Left lobe of liver (tissue), 2 donors: ENCODE results near the gene SH3TC1. TPM values are rescaled to one million over a fixed set of nuclear protein-coding genes. Genes with fewer than 3 reads are reported as not detected.

Experiments used
- ATAC-seq: fragments of 200-7000 bp; cut with Tn5 transposase; one replicate; pipeline ENCODE4 v1.9.1; 2020; ENCODE audit warnings: mild to moderate bottlenecking, moderate library complexity
- DNase-seq: peaks from one replicate; pipeline ENCODE4 v3.0.0-alpha.2; 2020; ENCODE audit warnings: low spot score
- total RNA-seq: library from RNA; stranded (reverse); gene quantifications from one replicate; pipeline ENCODE4 v1.2.1, GENCODE V29; 2021
- donor health status: DM: no; HTN: no; CAD: no; lungs with moderate emphysema.
- donor health status: DM: no; HTN: yes; CAD: no.

The SH3TC1 gene
- 33.3 TPM for total RNA-seq

- peak; percentile 84 for ATAC-seq
- peak; percentile 98 for DNase-seq
These were observed at the start of gene SH3TC1 for GRCh38 chr4:8198906-8199593. SH3TC1 (plus strand) TSS chr4:8199290; CDS start chr4:8205195, 5,905 bp downstream.

GRCh38 chr4:8149664-8150063 is 49.4 kb upstream of the SH3TC1 start:
- DNase-seq, result no peak
- no peak for ATAC-seq

- ATAC-seq (no peak), DNase-seq (no peak)
These were observed 48.7 kb upstream of the SH3TC1 start for GRCh38 chr4:8150152-8151090.

GRCh38 chr4:8151165-8151650 is 47.9 kb upstream of the SH3TC1 start:
- no peak for ATAC-seq

GRCh38 chr4:8152090-8152864 is 46.8 kb upstream of the SH3TC1 start:
- no peak for DNase-seq

More at GRCh38 chr4:8151165-8151650, 47.9 kb upstream of the SH3TC1 start:
- DNase-seq, result no peak

GRCh38 chr4:8152865-8153257 is 46.2 kb upstream of the SH3TC1 start:
- ATAC-seq, result no peak
- DNase-seq, result no peak

More at GRCh38 chr4:8152090-8152864, 46.8 kb upstream of the SH3TC1 start:
- no peak for ATAC-seq

GRCh38 chr4:8153441-8153840 is 45.6 kb upstream of the SH3TC1 start:
- ATAC-seq (no peak), DNase-seq (no peak)

- ATAC-seq (no peak), DNase-seq (no peak)
These were observed 44.0 kb upstream of the SH3TC1 start for GRCh38 chr4:8155048-8155447.

GRCh38 chr4:8155660-8156421 is 43.2 kb upstream of the SH3TC1 start:
- DNase-seq (no peak), ATAC-seq (no peak)

GRCh38 chr4:8156617-8157016 is 42.5 kb upstream of the SH3TC1 start:
- ATAC-seq (no peak), DNase-seq (no peak)

GRCh38 chr4:8157496-8157895 is 41.6 kb upstream of the SH3TC1 start:
- ATAC-seq (no peak), DNase-seq (peak; percentile 55)

GRCh38 chr4:8157944-8158709 is 41.0 kb upstream of the SH3TC1 start:
- ATAC-seq (peak; percentile 1), DNase-seq (no peak)

GRCh38 chr4:8158710-8159536 is 40.2 kb upstream of the SH3TC1 start, which contains the start of gene ABLIM2:
ABLIM2 (minus strand) TSS chr4:8158813; CDS start chr4:8158689, 124 bp downstream.
- ATAC-seq (peak; percentile 98), DNase-seq (peak; percentile 99)

- ATAC-seq (no peak), DNase-seq (no peak)
These were observed 39.4 kb upstream of the SH3TC1 start for GRCh38 chr4:8159537-8160232.

GRCh38 chr4:8160233-8160560 is 38.9 kb upstream of the SH3TC1 start:
- ATAC-seq (no peak), DNase-seq (no peak)

- no peak for DNase-seq
These were observed 38.5 kb upstream of the SH3TC1 start for GRCh38 chr4:8160572-8160971.

GRCh38 chr4:8162625-8163024 is 36.5 kb upstream of the SH3TC1 start:
- no peak for DNase-seq
- no peak for ATAC-seq

More at GRCh38 chr4:8160572-8160971, 38.5 kb upstream of the SH3TC1 start:
- no peak for ATAC-seq

GRCh38 chr4:8163026-8163425 is 36.1 kb upstream of the SH3TC1 start:
- DNase-seq, result no peak
- no peak for ATAC-seq
